Glutamatergic neuron (in vitro differentiated cells): Measurements from ENCODE around the gene KRT32. TPM values are rescaled to one million over a fixed set of nuclear protein-coding genes. Genes with fewer than 3 reads are reported as not detected.

Source experiments
- DNase-seq: peaks from one replicate; pipeline ENCODE4 v3.0.0; 2022
- H3K27ac Mint-ChIP-seq: one replicate; pipeline ENCODE4 v1.8.0; 2020; ENCODE audit warnings: mild to moderate bottlenecking, mixed read lengths, inconsistent platforms; ENCODE audit not compliant: unreplicated experiment
- H3K27me3 Mint-ChIP-seq: one replicate; pipeline ENCODE4 v1.8.0; 2020; ENCODE audit warnings: mild to moderate bottlenecking, moderate library complexity, mixed read lengths, inconsistent platforms; ENCODE audit not compliant: unreplicated experiment
- H3K36me3 Mint-ChIP-seq: one replicate; pipeline ENCODE4 v1.8.0; 2020; ENCODE audit warnings: mild to moderate bottlenecking, mixed read lengths, inconsistent platforms; ENCODE audit not compliant: unreplicated experiment
- H3K4me1 Mint-ChIP-seq: one replicate; pipeline ENCODE4 v1.8.0; 2020; ENCODE audit warnings: mild to moderate bottlenecking, low read depth, mixed read lengths, inconsistent platforms; ENCODE audit not compliant: unreplicated experiment
- H3K4me3 Mint-ChIP-seq: one replicate; pipeline ENCODE4 v1.8.0; 2020; ENCODE audit warnings: mild to moderate bottlenecking, mixed read lengths, inconsistent platforms; ENCODE audit not compliant: unreplicated experiment
- H3K9me3 Mint-ChIP-seq: one replicate; pipeline ENCODE4 v1.8.0; 2020; ENCODE audit warnings: mild to moderate bottlenecking, moderate library complexity, mixed read lengths, inconsistent platforms; ENCODE audit not compliant: unreplicated experiment
- total RNA-seq: library from RNA; stranded (reverse); fragmentation: NEBNext Ultra II Directional; extraction: Animal tissue kit (Norgen Biotek cat#: 25700); gene quantifications from one replicate; pipeline ENCODE4 v1.2.1, GENCODE V29; 2021; ENCODE audit not compliant: unreplicated experiment
- TF ChIP-seq, protein P1 (sequence below): fragments of 200-600 bp; sonication (generic); IDR thresholded peaks from one replicate; pipeline ENCODE4 v1.5.0; 2021; ENCODE audit not compliant: partially characterized antibody, unreplicated experiment

Gene KRT32
- total RNA-seq, 1 donor from 2014 or later = not detected

DNA sequence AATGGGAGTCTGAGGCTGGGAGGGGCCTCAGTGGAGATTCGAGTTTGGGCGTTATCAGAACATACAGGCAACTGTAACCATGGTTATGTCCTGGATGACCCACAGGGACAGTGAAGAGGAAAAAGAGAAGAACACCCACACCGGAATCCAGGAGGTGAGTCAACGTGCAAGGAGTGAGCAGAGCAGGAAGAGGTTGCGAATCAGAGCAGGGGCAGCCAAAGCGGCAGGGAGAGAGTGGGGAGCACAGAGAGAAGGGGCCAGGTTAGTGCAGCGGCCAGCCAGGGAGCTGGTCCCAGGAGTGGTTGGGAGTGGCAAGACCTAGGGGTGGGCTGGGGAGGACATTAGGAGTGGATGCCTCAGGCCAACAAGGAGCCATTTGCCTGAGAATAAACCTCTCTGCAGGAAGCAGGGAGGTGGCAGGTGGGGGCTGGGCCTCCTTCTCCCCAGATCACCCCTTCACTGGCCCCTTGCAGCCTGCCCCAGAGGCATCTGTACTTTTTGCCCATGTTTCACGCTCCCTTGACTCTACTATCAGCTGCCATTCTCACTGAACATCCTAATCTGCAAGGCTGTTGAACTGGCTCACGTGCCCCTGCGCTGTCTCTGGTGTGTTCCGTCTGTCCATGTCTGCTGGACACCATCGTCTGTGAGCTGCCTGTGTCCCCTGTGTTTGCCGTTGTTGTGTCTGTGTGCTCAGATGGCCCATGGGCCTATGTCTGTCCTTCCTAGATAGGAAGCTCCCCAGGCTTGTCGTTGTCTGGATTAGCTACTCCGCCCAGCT is 33.1 kb upstream of the KRT32 start:
- TF ChIP-seq, protein P1, sequence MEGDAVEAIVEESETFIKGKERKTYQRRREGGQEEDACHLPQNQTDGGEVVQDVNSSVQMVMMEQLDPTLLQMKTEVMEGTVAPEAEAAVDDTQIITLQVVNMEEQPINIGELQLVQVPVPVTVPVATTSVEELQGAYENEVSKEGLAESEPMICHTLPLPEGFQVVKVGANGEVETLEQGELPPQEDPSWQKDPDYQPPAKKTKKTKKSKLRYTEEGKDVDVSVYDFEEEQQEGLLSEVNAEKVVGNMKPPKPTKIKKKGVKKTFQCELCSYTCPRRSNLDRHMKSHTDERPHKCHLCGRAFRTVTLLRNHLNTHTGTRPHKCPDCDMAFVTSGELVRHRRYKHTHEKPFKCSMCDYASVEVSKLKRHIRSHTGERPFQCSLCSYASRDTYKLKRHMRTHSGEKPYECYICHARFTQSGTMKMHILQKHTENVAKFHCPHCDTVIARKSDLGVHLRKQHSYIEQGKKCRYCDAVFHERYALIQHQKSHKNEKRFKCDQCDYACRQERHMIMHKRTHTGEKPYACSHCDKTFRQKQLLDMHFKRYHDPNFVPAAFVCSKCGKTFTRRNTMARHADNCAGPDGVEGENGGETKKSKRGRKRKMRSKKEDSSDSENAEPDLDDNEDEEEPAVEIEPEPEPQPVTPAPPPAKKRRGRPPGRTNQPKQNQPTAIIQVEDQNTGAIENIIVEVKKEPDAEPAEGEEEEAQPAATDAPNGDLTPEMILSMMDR = no peak
- Mint-ChIP-seq H3K4me3 (no peak overlapping the region), H3K27me3 (peaks cover 12% of the 10 kb centered on the region), H3K36me3 (no peaks in the 10 kb centered on the region), H3K9me3 (peaks cover 1% of the 10 kb centered on the region), H3K4me1 (no peaks in the 10 kb centered on the region), H3K27ac (no peak overlapping the region)
- DNase-seq = no peak

DNA sequence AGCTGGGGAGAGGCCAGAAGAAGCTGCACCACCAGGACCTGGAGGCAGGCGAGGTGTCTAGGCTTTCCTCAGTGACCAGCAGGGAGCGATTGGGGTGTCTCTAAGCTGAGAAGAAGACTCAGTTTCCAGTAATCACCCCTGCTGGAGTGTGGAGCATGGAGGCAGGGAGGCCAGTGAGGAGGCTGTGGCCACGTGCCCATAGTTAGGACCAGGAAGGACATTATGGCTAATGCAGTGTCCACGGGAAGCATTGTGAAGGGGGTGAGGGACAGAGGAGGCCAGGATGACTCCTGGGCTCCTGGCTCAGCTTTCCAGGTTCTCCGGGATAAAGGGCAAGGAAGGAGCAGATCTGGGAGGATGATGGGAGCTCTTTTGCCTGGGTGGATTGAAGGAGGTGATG is 32.5 kb upstream of the KRT32 start:
- Mint-ChIP-seq H3K36me3 (no peaks in the 10 kb centered on the region), H3K4me1 (peaks cover 4% of the 10 kb centered on the region), H3K27me3 (peaks cover 18% of the 10 kb centered on the region), H3K27ac (no peak overlapping the region), H3K9me3 (peaks cover 1% of the 10 kb centered on the region), H3K4me3 (no peak overlapping the region)
- DNase-seq = no peak
- TF ChIP-seq, protein P1 = no peak

GRCh38 chr17:41498276-41498675 is 31.1 kb upstream of the KRT32 start:
- Mint-ChIP-seq H3K36me3 (no peaks in the 10 kb centered on the region), H3K27ac (no peak overlapping the region), H3K4me3 (no peak overlapping the region), H3K9me3 (peaks cover 1% of the 10 kb centered on the region), H3K27me3 (peaks cover 18% of the 10 kb centered on the region), H3K4me1 (peaks cover 4% of the 10 kb centered on the region)
- no peak for DNase-seq
- TF ChIP-seq, protein P1 = no peak

DNA sequence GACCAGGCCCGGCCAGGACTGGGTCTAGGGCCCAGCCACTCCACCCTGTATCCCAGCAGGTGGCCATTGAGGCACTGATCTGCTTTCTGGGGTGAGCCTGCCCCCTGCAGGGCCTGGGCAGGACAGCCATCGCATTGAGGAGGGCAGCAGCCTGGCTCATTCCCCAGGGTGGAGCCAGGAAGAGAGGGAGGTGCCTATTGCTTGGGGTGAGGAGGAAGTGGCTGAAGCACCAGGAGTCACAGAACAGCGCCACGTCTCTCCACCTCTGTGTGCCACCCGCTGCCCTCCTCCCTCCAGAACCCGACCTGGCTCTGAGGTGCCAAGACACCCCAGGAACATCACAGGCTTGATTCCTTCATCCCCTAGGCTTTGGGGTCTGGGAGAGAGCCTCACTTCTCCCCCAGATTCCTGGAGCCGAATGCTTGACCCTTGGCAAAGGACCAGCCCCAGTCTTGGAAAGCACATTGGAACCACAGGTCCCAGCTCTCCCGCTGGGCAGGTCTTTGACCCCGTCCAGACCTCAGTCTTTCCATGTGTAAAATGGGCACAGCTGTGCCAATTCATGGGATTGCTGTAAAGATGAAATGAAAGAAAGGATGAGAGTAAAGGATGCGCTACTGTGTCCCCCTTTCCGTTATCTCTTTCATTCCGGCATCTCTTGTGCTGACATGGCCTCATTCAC is 29.8 kb upstream of the KRT32 start:
- H3K27ac Mint-ChIP-seq = no peak overlapping the region
- peaks cover 1% of the 10 kb centered on the region for H3K9me3 Mint-ChIP-seq
- TF ChIP-seq, protein P1 = peak; percentile 49
- no peaks in the 10 kb centered on the region for H3K36me3 Mint-ChIP-seq
- peaks cover 4% of the 10 kb centered on the region for H3K4me1 Mint-ChIP-seq
- H3K27me3 Mint-ChIP-seq = peaks cover 18% of the 10 kb centered on the region
- DNase-seq = peak; percentile 54
- no peak overlapping the region for H3K4me3 Mint-ChIP-seq

DNA sequence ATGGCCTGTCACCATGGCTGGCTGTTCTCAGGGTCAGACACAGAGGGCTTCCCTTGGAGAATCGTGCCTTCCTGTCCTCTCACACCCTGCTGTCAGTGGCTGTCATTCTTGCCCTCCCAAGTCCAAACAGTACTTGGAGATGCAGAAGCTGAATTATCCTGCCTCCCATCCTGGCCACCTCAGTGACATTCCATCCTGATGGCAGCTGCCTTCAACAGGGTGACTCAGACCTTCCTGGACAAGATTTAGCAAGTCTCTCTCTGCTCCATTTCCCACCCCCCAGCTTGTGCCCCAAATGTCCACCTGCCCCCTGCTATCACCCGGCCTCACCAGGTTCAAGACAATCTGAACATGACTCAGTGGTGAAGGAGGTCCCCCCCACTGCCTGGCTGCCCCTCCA is 27.3 kb upstream of the KRT32 start:
- H3K4me1 Mint-ChIP-seq = peaks cover 4% of the 10 kb centered on the region
- no peak for DNase-seq
- H3K36me3 Mint-ChIP-seq = no peaks in the 10 kb centered on the region
- H3K9me3 Mint-ChIP-seq = no peaks in the 10 kb centered on the region
- no peak overlapping the region for H3K4me3 Mint-ChIP-seq
- no peak overlapping the region for H3K27ac Mint-ChIP-seq
- TF ChIP-seq, protein P1 = no peak
- H3K27me3 Mint-ChIP-seq = peaks cover 13% of the 10 kb centered on the region
